AG20443 (cell line): ENCODE results near the gene MZT2A.
"Not testable (repeated sequence)": the region's sequence is repeated elsewhere in the genome, so short reads cannot be mapped to it uniquely, and the experiment has no call there.

Experiments
- DNase-seq: peaks from one replicate; pipeline ENCODE4 v3.0.0; 2012; ENCODE audit warnings: low spot score, mixed read lengths

Gene MZT2A

DNA sequence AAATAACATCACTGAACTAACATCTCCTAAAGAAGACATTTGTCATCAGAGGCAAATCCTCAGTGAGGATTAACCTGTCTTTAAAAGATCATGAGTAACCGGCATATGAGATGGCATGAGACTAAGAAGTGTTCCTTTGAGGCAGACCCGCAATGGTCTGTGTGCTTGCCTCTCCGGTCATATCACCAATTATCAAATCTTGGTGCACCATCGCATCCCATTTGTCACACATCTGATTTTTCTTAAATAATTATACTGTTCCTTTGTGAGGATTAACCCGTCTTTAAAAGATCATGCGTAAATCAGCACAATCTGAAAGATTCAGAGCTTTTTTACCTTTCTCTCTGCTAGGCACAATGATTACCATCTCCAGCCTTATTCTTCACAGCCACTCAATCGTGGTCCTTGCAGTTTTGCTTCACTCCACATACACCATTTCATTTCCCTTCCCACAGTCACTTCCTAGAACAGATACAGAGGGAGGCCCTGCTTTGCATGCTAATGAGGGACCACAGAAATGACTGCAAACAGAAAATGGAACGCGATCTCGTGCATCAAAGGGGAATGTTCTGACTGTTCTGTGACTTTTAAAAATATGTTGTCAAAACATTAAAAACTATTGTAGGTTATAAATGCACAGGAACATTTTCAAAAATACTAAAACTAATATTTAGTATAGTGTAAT lies 40.8 kb downstream of the MZT2A start:
- not testable (repeated sequence) for DNase-seq

GRCh38 chr2:131447981-131448380 lies 44.2 kb downstream of the MZT2A start:
- not testable (repeated sequence) for DNase-seq

DNA sequence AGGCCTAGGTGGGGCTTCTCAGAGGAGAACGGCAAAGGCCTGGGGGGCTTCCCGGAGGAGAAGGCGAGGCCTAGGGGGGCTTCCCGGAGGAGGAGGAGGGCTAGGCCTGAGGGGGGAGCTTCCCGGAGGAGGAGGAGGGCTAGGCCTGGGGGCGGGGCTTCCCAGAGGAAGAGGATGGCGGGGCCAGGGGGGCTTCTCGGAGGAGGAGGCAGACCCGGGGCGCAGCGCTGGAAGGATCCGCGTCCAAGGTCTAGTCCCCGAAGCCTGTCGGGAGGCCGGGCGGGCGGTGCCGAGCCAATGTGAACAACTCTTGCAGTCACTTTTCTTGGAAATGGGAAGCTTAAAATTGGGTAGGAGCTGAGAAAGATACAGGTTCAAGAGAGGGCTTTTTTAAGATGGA lies 46.3 kb downstream of the MZT2A start:
- no peak for DNase-seq

GRCh38 chr2:131445515-131445797 lies 46.7 kb downstream of the MZT2A start:
- DNase-seq = not testable (repeated sequence)

GRCh38 chr2:131444736-131445514 lies 47.3 kb downstream of the MZT2A start:
- DNase-seq = not testable (repeated sequence)

DNA sequence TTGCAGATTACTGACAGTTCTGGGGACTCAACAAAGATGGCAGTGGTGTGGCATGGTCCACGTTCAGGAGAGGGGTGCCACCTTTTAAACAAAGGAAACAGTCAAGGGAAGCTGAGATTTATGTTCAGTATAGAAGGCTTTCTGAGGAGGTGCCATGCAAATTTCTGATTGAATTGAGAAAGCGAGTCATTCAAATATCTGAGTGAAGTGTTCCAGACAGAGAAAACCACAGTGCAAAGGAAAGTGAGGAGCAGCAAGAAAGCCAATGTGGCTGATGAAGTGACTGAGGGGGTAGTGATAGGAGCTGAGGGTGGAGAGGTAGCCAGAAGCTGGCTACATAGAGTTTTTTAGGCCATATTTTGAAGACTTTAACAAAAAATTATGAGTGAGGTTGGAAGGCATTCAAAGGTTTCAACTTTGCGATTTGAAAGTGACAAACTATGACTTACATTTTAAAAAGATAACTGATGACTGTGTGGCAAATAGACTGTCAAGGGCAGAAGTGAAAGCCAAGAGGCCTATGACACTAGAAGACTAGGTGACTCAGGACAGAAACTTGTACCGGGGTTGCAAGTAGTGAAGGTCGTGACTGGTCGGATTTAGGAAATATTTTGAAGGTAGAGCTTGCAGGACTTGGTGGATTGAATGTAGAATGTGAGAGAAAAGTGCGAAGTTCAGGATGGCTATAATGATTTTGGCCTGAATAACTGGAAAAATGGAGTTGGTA lies 51.3 kb downstream of the MZT2A start:
- not testable (repeated sequence) for DNase-seq
